ENCODE measurements around the gene SNAPIN.

The SNAPIN gene, protein sequence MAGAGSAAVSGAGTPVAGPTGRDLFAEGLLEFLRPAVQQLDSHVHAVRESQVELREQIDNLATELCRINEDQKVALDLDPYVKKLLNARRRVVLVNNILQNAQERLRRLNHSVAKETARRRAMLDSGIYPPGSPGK

DNA sequence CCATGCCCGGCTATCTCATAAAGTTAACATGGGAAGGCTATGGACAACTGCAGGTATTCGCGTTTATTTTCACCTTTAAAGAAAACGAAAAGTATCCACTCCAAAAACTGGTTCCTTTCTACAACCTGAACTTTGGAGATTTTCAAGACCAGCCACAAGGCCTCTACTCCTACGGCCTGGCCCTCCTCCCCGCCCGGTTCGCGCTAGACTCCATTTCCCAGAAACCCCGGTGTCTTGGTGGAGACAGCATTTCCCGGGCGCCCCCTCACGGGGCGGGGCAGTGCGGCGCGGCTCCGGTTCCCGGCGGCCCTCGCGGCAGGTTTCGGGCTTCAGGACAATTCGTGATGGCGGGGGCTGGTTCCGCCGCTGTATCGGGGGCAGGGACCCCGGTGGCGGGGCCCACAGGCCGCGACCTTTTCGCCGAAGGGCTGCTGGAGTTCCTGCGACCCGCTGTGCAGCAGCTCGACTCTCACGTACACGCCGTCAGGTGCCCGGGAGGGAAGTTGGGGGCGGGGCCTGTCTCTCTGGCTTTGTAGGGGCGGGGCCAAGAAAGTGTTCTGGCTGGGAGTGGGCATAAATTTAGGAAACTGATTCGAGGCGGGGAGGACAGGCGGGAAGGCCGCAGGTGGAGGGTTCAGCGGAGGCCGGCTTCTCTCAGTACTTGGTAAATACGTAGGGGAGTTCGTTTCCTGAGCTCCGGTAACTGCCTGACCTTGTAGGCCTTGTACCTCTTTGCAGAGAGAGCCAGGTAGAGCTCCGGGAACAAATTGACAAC, at the start of gene SNAPIN:
Gene SNAPIN, plus strand, starts transcription at position 304 of the 775 bp plus-strand sequence. Its CDS starts 41 bp downstream, at position 345.
- DNase-seq = peak; percentile 97

DNA sequence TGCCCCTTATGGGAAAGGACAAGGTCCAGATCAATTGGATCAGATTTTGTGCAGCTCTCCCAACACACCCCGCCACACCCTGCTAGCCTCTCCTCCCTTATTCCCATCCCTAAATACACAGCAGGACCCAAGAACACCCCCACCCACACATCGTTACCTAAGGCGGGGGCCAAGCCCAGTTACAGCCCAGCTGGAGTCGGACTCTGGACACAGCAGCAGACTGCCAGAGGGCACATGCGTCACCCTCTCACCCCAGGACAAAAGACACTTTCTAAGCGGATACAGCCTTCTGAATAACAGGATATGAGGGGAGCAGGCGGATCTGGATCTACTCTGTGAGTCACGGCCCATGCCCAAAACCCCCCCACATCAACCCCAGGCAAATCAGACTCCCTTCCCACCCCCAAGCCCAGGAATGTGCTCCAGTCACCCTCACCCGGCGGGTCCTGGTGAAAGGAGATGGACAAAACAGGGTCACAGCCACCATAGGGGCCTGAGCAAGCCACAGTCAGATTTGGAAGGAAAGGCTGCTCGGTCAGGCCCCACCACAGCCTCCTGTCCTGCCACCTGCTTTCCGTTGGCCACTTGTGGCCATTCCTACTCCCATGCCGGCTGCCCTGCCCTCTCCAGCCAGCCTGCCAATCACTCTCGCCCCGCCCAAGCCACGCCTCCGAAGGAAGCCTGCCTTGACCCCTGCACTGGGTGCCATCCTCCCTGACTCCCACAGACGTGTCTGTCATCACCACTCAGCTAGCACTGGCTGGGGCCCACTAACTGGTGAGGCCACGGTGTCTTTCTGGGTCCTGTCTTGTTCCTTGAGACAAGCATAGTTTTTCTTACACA, 49.5 kb upstream of the SNAPIN start:
- DNase-seq = peak; percentile 44

DNA sequence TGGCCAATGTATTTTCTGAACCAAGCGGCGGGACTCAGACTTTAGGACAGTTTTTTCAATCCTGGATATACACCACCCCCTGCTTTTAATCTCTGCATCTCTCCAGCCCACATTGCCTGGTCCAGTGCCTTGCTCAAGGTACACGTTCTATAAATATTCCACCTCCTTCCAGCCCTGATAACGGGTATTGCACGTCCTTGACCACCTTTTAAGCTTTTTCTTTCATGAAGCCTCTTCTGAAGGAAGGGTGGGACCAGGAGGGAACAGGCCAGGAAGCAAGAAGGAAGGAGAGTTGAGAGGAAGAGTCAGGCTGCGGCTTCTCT, 49.0 kb upstream of the SNAPIN start:
- DNase-seq = no peak

DNA sequence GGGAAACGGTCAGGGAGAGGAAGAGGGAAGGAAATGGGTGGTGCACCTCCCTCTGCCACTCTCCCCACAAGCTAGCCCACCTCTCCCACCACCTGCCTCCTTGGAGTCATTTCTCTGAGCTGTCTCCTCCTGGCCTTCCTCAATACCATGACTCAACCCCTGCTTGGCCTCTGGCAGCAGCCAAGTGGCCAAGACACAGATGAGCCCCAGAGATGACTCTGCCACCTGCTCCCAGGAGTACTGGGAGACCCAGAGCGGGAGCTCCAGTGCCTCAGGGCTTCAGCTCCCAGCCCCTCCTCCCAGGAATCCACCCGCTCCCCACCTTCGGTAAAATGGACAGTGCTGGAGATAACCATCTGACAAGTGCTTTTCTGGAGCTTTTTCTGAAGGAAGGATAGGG, 48.2 kb upstream of the SNAPIN start:
- DNase-seq = no peak

DNA sequence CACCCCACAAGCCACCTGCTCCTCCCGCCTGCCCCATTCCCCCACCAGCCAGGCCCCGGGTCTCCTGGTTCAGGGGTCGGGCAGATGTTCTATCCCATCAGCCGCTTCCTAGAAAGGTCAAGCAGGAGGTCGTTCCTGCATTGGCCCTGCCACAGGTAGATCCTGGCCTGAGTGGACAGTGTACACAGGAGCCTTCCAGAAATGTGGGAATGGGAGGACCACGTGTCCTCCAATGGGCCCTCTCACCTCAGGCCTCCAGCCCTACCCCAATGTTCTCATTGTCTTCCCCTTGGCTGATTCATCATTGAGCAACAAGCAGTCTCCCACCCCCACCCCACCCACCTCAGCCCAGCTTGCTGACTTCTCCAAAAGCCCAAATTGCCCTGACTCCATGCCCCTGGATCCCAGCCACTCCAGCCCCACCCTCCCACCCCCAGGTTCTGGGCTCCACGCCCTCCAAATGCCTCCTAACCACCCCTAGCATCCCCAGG, 47.6 kb upstream of the SNAPIN start:
- DNase-seq = no peak

DNA sequence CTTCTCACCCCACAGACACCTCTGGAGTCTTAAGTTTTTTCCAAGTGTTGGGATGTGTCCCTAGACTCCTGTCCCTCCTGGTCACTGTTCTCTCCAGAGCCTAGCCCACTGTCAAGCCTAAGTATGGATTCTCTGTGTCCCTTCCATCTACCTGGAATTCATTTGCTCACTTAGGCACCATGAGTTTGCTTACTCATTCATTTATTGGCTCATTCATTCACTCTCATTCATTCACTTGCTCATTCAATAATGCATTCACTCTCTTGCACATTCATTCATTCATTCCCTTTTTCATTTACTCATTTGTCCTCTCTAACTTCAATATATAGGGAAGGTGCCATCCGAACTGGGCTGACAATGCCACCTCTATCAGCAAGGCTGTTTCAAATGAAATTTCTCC, 47.1 kb upstream of the SNAPIN start:
- no peak for DNase-seq

DNA sequence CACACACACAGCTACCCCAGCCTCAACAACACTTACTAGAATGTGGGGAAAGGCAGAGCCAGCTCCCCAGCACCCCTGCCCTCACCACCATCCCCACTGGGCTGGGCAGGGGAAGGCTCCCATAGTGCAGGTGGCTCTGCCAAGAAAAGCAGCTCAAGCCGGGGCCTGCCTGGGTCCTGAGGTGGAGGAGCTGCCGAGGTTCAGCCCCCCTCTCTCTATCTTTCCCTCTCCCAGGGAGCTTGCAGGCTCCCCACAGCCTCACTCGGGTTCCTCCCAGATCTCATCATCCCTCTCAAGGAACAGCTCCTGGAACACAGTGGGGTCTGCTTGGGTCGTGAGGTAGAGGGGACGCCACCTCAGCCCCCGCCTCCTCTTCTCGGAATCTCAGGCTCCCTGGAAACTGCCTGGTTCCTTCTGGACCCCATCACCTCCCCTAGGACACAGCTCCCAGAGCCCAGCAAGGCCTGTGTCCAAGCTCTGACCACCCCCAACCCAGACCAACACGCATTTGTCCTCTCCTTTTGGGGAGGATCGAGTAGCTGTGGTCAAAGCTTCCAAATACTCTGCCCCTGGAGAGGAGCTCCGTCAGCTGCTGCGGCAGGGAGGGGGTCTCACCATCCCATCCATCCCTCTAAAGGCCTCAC, 46.3 kb upstream of the SNAPIN start:
- no peak for DNase-seq

DNA sequence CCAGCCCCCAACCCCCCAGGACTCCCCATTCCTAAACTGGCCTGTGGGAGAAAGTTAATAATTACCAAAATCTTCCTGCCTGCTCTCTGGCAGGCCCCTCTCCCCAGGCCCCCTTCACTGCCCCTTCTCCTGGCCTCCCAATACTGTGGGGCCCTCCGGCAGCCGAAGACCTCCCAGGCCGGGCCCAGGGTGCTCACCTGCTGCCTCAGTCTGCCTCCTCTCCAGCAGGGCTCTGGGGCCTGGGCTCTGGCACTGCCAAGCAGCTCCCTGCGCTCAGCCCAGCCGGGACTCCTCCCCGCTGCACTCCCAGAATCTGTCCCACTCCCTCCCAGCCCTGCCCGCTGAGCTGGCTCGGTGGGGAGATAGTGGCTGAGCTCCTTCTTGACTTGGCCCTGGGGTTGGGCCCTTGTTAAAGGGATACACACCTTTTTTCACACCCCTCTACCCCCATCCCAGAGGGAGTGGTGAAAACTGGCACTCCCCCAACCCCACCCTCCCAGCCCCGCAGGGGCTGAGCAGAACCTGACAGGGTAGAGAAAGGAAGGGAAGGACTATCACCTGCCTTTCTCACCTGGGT, 45.7 kb upstream of the SNAPIN start, which contains the start of gene S100A16:
Gene S100A16, minus strand, starts transcription at position 383 of the 577 bp plus-strand sequence. CDS start 4,986 bp downstream, outside the sequence.
- peak; percentile 76 for DNase-seq

DNA sequence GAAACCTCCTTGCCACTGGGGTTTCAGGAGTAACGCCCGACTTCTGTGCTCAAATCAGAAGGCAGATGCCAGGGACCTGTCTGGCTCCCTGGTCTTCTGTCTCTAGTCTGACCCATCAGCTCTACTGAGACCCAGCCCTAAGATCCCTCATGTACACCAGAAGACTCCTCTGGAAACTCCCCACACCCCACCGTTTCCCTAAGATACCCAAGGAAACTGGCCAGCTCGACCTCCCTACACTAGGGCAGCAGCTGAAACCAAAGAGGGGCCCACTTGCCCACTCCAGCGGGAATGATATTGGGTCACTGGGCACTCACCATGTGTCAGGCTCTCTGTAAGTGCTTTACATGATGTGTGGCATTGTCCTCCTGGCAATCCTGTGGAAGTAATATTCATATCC, 45.1 kb upstream of the SNAPIN start:
- DNase-seq = no peak

DNA sequence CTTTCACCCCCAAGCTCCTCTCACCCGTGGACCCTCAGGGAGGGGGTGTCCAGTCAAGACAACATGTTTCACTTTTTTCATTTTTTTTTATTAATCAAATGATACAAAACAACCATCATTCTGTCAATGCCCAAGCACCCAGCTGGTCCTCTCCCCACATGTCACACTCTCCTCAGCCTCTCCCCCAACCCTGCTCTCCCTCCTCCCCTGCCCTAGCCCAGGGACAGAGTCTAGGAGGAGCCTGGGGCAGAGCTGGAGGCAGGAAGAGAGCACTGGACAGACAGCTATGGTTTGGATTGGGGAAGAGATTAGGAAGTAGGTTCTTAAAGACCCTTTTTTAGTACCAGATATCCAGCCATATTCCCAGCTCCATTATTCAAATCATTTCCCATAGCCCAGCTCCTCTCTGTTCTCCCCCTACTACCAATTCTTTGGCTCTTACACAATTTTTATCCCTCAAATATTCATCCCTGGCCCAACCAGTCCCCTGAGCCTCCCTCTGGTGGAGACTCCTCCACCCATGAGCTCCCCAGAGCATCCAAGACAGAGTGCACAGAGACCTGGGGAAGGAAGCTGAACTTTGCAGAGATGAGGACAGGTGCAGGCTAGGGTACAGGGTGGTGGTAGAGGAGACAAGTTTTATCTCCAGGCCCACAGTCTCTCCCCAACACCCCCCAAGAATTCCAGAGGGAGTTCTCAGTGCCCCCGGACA, 44.2 kb upstream of the SNAPIN start:
- no peak for DNase-seq

DNA sequence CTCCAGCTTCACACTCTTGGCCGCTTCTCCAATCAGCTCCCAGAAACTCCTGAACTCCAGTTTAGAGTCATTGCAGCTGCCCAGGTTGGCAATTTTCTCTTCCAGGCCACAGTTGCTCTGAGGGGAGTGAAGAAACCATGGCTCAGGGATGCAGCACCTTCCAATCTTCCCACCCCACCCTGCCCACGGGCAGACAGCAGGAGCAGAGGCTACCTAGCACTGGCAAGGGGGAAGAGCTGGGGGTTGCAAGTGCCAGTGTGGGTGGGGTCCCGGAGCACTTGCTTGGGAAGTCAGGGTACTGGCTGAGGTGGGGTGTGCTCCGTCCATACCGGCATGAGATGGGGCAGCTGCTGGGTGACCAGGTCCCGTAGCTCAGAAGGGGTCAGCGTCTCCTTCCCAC, 43.6 kb upstream of the SNAPIN start:
- DNase-seq = no peak

DNA sequence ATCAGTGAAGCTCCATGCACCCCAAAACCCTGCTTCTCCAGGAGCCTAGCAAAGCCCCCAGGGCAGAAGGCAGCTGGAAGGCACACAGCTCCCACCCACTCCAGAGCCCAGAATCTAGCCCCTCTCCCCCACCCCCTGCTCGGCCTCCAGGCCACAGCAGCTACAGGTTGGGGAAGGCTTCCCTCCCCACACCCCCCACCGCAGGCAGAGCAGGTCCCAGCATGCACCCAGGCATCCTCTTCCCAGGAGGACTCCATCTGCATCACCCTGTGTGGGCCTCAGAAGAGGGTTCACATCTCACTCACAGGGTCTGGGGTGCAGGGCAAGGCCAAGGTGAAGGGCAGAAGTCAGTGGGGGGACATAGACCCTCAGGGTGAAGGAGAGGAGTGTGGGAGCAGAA, 43.1 kb upstream of the SNAPIN start:
- DNase-seq = no peak

DNA sequence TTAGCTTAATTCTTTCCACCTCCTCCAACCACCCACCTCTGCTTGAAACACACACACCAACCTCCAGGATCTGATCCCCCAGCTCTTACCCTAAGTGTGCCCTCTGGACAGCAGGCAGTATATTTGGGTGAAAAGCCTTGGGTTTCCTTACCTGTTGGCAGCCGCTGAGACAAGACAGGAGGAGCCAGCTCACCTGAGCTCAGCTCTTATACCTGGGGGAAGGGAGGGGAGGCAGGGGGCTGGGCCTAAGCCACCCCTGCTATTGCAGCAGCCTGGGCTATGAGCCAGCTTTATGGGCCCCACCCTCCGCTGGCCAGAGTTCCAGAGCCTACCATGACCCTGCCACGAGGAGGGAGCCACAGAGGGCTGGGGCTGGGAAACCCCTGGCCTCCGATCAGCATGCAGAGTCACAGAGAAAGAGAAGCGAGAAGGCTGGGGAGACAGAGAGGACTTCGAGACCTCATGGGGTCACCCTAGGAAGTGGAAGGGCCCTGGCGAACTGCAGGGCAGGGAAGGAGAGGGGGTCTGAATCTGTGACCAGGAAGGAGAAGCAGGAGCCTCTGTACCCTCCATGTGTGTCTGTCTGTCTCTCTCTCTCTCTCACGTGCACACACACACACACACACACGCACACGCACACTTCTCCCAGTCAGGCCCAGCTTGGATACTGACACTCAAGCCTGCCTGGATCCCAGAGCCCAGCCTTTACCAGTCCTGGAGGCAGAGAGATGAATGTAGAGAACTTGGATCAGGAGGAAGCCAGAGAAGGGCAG, 42.2 kb upstream of the SNAPIN start, which contains the start of gene S100A14:
Gene S100A14, minus strand, starts transcription at position 182 of the 773 bp plus-strand sequence. CDS start 467 bp downstream, outside the sequence.
- no peak for DNase-seq

DNA sequence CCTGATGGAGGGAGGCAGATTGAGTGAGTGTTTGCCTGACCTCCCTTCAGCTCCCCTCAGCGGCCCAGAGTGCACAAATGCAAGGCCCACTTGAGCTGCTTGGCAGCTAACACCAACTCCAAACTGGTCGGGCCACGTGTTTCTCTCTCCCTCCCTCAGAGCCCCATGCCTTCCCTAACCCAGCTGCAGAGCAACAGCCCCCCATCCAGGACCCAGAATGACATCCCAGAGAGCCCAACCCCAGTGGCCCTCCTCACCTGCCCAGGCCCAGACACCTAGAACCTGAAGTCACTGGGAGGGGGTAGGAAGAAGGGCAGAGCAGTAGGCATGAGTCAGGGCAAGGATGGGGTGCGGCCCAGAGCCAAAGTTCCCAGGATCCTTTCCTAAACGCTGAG, 41.6 kb upstream of the SNAPIN start:
- no peak for DNase-seq

DNA sequence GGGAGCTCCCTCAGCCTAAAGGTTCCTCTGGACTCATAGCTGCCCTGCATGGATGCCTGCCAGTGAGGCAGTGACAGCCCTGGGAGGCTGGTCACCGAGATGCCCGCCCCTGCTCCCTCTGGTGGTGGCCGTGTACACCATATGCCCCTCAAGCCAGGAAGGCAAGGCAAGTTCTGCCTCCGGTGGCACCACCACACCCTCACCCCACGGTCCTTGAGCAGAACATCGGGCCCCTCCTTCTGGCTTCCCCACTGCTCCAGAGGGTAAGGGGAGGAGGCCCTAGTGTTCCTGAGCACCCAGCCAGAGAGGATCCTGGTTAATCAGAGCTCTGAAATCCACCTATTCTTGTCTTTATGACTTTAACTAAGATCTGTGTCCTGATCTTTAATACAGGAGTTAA, 40.8 kb upstream of the SNAPIN start:
- no peak for DNase-seq

DNA sequence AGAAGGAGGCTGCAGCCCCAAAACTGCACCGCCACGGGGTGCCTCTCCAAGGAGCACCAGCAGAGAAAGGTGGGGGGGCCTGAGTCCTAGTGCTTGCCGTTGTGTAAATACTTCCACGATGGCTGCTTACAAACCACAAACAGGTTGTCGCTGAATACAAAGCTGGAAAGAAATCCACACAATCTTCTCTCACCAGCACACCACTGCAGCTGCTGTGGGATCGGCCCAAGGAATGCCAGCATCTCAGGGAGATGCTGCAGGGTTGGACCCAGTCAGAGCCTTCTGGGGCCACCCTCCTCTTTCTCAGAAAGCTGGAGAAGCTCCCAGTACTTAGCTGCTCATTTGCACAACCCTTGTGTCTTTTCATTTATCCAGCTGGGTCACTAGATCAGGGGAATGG, 39.3 kb upstream of the SNAPIN start:
- DNase-seq = no peak

DNA sequence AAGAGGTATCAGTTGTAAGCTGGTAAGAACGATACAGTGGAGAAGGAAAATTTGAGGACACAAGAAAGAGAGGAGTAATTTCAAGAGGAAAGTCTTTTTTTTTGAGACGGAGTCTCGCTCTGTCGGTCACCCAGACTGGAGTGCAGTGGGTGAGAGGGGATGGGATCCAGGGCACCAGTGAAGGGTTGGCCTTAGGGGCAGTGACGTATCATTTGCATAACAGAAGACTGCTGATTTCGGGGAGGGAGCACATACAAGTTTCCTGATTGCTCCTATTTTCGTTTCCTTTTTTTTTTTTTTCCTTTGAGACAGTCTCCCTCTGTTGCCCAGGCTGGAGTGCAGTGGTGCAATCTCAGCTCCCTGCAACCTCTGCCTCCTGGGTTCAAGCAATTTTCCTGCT, 35.4 kb upstream of the SNAPIN start:
- no peak for DNase-seq

DNA sequence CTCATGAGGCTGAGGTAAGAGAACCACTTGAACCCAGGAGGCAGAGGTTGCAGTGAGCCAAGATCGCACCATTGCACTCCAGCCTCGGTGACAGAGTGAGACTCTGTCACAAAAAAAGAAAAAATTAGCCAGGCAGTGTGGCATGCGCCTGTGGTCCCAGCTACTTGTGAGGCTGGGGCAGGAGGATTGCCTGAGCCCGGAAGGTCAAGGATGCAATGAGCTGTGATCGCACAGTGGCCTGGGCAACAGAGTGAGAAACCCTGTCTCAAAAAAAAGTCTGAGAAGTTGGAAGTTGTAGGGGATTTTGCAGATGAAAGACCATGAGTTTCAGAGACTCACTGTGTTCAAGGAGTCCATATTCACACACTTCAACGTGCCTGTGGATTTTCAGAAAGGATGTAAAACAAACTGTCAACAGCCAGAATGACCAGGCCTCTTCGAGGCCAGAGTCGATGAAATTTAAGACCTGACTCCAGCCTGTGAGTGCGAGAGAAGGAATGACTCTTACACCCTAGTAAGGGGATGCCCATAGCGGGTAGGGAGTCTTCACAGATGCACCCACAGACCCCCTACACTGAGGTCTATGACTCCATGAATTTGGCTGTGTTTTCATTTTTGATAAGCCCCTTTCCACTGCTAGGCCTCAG, 33.4 kb upstream of the SNAPIN start:
- no peak for DNase-seq

DNA sequence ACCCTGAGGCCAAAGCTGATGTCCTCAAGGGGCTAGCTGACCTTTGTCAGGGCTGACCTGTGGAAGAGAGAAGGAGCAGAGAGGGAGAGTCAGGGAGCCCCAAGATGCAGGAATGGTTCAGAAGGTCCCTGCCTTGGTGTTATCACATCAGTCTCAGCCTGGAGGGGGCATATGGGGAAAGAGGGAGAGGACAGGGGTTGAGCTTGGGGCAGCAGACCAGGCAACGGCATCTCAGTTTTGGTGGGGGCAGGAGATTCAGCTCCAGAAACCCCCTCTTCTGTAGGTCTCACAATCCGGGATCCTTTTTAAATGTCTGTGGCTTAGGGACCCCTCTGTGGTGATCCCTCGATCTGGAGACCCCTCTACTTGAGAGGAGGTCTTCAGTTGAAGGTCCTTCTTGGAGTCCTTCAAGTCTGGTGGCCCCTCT, 32.0 kb upstream of the SNAPIN start:
- DNase-seq = no peak

DNA sequence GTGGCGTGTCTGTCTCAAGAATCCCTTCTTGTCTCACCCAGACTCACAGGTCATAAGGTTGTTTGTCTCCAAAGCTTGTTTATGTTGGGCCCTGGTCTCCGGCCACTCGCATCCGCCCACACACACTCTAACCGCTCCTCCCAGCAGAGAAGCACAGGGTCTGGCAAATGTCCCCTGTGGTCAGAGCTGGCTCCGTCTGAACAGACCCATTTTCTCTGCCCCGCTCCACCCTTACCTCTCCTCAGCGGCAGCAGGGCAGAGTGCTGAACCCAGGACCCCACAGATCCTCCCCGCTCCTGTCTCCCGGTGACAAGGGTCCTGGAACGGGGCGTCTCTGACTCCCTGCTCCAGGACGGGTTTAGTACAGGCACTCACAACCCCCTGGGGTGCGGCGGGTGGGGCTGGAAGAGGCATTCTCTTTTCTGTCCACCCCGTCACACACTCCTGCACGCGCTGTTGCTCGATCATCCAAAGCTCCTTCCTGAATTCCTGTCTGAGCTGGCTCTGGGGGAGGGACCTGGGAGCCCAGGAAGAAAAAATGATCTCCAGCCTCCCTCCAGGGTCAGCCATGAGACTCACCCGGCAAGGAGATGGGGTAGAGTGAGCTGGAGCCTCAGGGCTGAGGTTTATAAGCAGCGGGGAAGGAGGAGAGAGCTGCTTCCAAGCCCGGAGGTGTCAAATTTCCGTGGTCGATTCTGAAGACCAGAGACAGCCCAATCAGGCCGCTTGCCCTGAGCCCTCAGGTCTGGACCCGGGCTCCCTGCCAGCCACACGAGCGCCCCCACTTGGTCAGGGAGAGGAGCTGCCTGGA, 31.4 kb upstream of the SNAPIN start, which contains the start of gene S100A13:
Gene S100A13, minus strand, starts transcription at position 602 of the 811 bp plus-strand sequence. CDS start 1,033 bp downstream, outside the sequence.
- DNase-seq = peak; percentile 91

Measured in right hindlimb (tissue), 1 donor.